Ascending aorta (tissue), 2 donors: ENCODE results near the gene OXTR. TPM values are rescaled to one million over a fixed set of nuclear protein-coding genes. Genes with fewer than 3 reads are reported as not detected.
"Not testable (repeated sequence)": the region's sequence is repeated elsewhere in the genome, so short reads cannot be mapped to it uniquely, and the experiment has no call there.

Experiments
- DNase-seq, 2 donors: peaks; one replicate each; pipeline ENCODE4 v3.0.0-alpha.2; 2019; ENCODE audit warnings: low spot score in 2 of 2
- H3K27ac ChIP-seq, 2 donors: fragments of 200-600 bp; sonication (generic); one replicate each; pipeline ENCODE4 v1.5.1; 2016 to 2017; ENCODE audit warnings: mild to moderate bottlenecking in 1 of 2
- H3K27me3 ChIP-seq: fragments of 200-600 bp; sonication (generic); one replicate; pipeline ENCODE4 v1.5.1; 2017
- H3K36me3 ChIP-seq, 2 donors: fragments of 200-600 bp; sonication (generic); one replicate each; pipeline ENCODE4 v1.5.1; 2016
- H3K4me1 ChIP-seq, 2 donors: fragments of 200-600 bp; sonication (generic); one replicate each; pipeline ENCODE4 v1.5.1; 2016 to 2017; ENCODE audit warnings: mild to moderate bottlenecking in 1 of 2
- H3K4me3 ChIP-seq, 2 donors: fragments of 200-600 bp; sonication (generic); one replicate each; pipeline ENCODE4 v1.5.1; 2016 to 2017; ENCODE audit warnings: mild to moderate bottlenecking in 1 of 2
- H3K9me3 ChIP-seq, 2 donors: fragments of 200-600 bp; sonication (generic); one replicate each; pipeline ENCODE4 v1.5.1; 2016
- intact Hi-C: fragments of 100-400 bp; cut with DNase I; formaldehyde crosslinking; loops from one replicate; pipeline ENCODE4 v1.15.1; 2023
- total RNA-seq: library from RNA; depleted of rRNA; stranded (reverse); fragments of >200 nt; gene quantifications from one replicate; pipeline ENCODE4 v1.1.0, GENCODE V29; 2016
- TF ChIP-seq, protein P1 (sequence below), 3 experiments: fragments of 200-600 bp in 2 of 3; fragments of 450-650 bp in 1 of 3; sonication (generic) in 2 of 3; IDR thresholded peaks; one replicate each; pipeline ENCODE4 v1.5.1; 2016 to 2019; ENCODE audit warnings: antibody characterized with exemption in 3 of 3, mild to moderate bottlenecking in 1 of 3, moderate library complexity in 1 of 3

OXTR gene
- total RNA-seq, 1 donor from 2014 or later, result 150 TPM

DNA sequence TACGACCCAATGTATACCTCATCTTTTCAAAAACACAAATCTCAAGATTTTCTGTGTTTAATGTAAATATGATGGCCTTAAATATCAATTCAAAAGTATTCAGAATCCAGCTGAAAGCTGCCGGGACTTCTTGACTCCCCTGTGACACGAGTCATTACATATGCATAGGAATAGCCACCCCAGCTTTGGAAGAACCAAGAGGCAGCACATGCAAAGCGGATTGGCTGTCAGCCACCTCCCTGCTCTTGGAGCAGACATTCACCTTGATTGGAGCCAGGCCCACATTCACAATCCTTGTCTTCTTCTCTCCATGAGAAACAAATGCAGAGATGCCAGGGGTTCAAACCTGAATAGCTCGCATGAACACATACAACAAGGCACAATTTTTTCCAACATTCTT, 46.6 kb downstream of the OXTR start:
- intact Hi-C loops, result no loop called here
- DNase-seq, result no peak
- Histone ChIP-seq H3K36me3 (no peaks in the 10 kb centered on the region), H3K9me3 (no peaks in the 10 kb centered on the region), H3K27ac (no peak overlapping the region), H3K4me3 (no peak overlapping the region), H3K4me1 (no peaks in the 10 kb centered on the region), H3K27me3 (no peaks in the 10 kb centered on the region)
- TF ChIP-seq, protein P1, sequence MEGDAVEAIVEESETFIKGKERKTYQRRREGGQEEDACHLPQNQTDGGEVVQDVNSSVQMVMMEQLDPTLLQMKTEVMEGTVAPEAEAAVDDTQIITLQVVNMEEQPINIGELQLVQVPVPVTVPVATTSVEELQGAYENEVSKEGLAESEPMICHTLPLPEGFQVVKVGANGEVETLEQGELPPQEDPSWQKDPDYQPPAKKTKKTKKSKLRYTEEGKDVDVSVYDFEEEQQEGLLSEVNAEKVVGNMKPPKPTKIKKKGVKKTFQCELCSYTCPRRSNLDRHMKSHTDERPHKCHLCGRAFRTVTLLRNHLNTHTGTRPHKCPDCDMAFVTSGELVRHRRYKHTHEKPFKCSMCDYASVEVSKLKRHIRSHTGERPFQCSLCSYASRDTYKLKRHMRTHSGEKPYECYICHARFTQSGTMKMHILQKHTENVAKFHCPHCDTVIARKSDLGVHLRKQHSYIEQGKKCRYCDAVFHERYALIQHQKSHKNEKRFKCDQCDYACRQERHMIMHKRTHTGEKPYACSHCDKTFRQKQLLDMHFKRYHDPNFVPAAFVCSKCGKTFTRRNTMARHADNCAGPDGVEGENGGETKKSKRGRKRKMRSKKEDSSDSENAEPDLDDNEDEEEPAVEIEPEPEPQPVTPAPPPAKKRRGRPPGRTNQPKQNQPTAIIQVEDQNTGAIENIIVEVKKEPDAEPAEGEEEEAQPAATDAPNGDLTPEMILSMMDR (IDR thresholded peaks at IDR 0.05), result no peak

DNA sequence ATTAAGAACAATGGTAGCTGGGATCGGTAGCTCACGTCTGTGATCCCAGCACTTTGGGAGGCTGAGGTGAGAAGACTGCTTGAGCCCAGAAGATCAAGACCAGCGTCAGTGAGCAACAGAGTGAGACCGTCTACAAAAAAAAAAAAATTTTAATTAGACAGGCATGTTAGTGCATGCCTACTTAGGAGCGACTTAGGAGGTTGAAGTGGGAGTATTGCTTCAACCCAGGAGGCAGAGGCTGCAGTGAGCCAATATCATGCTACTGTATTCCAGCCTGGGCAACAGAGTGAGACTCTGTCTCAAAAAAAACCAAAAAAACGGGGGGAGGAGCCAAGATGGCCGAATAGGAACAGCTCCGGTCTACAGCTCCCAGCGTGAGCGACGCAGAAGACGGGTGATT, 53.7 kb downstream of the OXTR start:
- H3K4me3 ChIP-seq, DNase-seq, H3K27ac ChIP-seq, H3K36me3 ChIP-seq, H3K4me1 ChIP-seq, H3K9me3 ChIP-seq, intact Hi-C loops, H3K27me3 ChIP-seq: not testable (repeated sequence)

DNA sequence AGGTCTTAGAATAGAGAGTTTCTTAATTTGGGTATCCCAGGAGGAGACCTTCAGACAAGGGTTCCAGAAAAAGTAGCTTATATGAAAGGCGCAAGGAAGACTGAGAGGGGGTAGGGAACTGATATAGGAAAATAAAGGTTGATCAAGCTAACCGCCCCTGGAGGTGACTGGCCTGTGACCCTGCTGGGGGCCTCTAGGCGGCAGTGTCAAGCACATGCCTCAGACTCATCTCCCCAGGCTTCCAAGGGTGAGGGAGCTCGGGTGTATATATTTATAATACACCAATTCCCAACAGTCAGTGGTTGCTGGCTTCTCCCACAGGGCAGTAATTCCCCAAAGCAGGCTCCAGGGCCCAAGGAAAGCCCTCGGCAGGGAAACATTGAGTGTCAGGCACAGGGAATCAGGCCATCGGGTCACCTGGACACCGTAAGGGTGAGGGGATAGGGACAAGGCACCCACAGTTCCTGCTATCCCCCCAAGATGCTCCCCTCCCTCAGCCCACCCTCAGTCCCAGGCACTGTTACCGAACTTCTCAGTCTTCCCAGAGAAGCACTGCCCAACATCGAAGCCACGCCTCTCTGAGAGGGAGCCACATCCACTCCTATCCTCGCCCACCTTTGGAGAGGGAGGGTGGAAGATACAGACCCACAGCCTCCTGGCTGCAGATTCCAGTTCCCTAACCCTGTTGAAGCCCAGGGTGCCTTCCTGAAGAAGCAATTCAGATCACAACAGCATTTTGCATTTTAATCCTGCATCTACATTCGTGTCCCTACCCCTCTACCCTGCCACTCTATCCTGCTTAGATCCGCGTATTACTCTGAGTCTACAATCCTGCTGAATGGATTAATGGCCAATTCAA, 55.3 kb downstream of the OXTR start:
- no peak for DNase-seq
- Histone ChIP-seq H3K4me3 (no peak overlapping the region), H3K4me1 (no peaks in the 10 kb centered on the region), H3K27ac (no peak overlapping the region), H3K9me3 (no peaks in the 10 kb centered on the region), H3K36me3 (no peaks in the 10 kb centered on the region), H3K27me3 (no peaks in the 10 kb centered on the region)
- TF ChIP-seq, protein P1 (IDR thresholded peaks at IDR 0.05), result no peak
- intact Hi-C loops, result no loop called here

DNA sequence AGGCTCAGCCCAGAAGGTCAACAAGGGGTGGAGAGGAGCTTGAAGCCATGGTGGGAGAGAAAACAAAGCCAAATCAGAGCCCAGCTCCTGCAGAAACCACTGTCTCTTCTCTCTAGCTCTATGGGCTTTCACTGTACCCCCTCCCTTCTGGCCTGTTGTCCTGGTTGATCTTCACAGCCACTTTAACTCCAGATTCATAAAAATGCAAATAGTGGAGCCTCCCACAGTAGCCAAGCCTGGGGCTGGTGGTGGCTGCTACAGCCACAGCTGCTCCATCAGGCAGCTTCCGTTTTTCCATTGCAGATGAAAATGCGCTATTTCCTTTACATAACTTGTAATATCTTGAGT, 56.5 kb downstream of the OXTR start:
- intact Hi-C loops, result no loop called here
- DNase-seq, result no peak
- Histone ChIP-seq H3K36me3 (no peaks in the 10 kb centered on the region), H3K4me1 (no peaks in the 10 kb centered on the region), H3K4me3 (no peak overlapping the region), H3K9me3 (no peaks in the 10 kb centered on the region), H3K27ac (no peak overlapping the region), H3K27me3 (no peaks in the 10 kb centered on the region)
- TF ChIP-seq, protein P1 (IDR thresholded peaks at IDR 0.05), result no peak

DNA sequence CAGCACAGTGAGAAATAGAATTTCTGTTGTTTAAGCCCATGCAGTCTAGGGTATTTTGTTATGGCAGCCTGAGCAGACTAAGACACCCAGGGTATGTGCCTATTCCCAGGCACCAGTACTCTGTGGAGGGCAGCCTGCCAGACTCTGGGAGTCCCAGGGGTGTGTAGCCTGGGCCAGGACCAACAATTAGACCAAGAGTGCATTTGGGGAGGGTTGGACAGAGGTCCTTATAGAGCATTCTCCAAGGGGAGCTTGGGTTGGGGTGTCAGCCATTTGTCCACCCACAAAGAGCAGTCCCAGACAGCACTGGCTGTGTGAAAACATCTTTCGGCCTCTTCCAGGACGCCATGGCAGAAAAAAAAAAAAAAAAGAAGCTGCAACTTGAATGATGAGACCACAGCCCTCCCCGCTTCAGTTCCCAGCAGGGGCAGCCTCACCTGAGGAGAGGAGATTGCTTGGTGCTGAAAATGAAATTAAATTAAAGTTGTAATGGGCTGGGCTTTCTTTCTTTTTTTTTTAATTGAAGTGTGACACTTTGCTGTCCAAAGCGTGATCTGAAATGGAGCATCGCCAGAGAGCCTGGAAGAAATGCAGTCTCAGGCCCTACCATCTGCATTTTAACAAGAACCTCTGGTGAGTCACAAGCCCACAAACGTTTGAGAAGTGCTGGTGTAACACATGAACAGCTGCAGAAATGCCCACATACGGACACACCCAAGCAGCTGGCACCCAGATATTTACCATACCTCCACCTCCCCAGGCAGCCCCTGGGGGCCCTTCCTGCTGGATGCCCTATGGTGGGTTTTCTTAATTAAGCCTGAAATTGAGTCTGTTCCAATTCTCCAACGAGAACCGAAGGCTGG, 57.1 kb downstream of the OXTR start:
- Histone ChIP-seq H3K4me3 (no peak overlapping the region), H3K4me1 (no peaks in the 10 kb centered on the region), H3K9me3 (no peaks in the 10 kb centered on the region), H3K27me3 (no peaks in the 10 kb centered on the region), H3K27ac (no peak overlapping the region), H3K36me3 (no peaks in the 10 kb centered on the region)
- TF ChIP-seq, protein P1 (IDR thresholded peaks at IDR 0.05), result no peak
- no peak for DNase-seq
- intact Hi-C loops, result no loop called here
